Ishikawa (cell line): ENCODE measurements around the gene REN.

Experiments
- CEBPB ChIP-seq: IDR thresholded peaks from 2 replicates; pipeline ENCODE4 v1.6.1; 2012
- CREB1 ChIP-seq: IDR thresholded peaks from 2 replicates; pipeline ENCODE4 v1.6.1; 2012; ENCODE audit warnings: low read depth
- EGR1 ChIP-seq: IDR thresholded peaks from 2 replicates; pipeline ENCODE4 v1.6.1; 2012
- EP300 ChIP-seq: IDR thresholded peaks from 2 replicates; pipeline ENCODE4 v1.6.1; 2012; ENCODE audit warnings: borderline replicate concordance
- FOXM1 ChIP-seq: IDR thresholded peaks from 2 replicates; pipeline ENCODE4 v1.6.1; 2012; ENCODE audit warnings: low read depth, borderline replicate concordance
- NFIC ChIP-seq: IDR thresholded peaks from 2 replicates; pipeline ENCODE4 v1.6.1; 2012
- RAD21 ChIP-seq: IDR thresholded peaks from 2 replicates; pipeline ENCODE4 v1.6.1; 2012; ENCODE audit warnings: low read depth
- TAF1 ChIP-seq: IDR thresholded peaks from 2 replicates; pipeline ENCODE4 v1.6.1; 2012; ENCODE audit warnings: low read depth, mild to moderate bottlenecking
- TCF12 ChIP-seq: IDR thresholded peaks from 2 replicates; pipeline ENCODE4 v1.6.1; 2012; ENCODE audit warnings: low read depth
- TEAD4 ChIP-seq: IDR thresholded peaks from 2 replicates; pipeline ENCODE4 v1.6.1; 2012
- YY1 ChIP-seq: IDR thresholded peaks from 2 replicates; pipeline ENCODE4 v1.6.1; 2012; ENCODE audit warnings: low read depth
- ZBTB7A ChIP-seq: IDR thresholded peaks from 2 replicates; pipeline ENCODE4 v1.6.1; 2012; ENCODE audit warnings: low read depth
- TF ChIP-seq, protein P1 (sequence below): IDR thresholded peaks from 2 replicates; pipeline ENCODE4 v1.6.1; 2012
- TF ChIP-seq, protein P2 (sequence below): IDR thresholded peaks from 2 replicates; pipeline ENCODE4 v1.6.1; 2012; ENCODE audit warnings: low read depth, mild to moderate bottlenecking
- TF ChIP-seq, protein P3 (sequence below): IDR thresholded peaks from 2 replicates; pipeline ENCODE4 v1.6.1; 2012

The REN gene

DNA sequence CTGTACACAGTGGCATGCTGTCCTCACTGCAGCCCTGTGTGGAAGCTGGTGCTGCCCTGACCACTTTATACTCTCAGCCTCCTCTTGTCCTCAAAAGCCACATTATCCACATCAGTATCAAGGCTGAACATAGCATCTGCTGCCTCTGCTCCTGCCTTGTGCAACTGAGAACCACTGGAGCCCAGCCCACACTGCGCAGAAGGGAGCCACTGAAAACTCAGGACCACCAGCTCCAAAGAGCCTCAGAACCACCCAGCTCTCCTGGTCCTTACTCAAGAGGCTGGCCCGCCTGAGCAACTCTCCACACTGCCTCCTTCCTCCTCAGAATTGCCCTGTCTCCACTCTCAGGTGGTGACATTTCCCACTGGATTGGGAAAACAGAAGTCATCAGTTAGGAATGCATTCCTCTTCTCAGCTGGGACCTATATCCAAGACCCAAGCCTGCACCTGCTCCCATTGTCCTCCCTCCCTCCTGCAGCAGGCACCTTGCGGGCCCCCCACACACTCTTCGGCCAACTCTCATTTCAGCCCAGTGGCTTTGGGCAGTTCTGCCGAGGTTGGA is 37.1 kb upstream of the REN start:
- TF ChIP-seq TEAD4 (no peak), FOXM1 (no peak), EP300 (no peak), CEBPB (no peak)

DNA sequence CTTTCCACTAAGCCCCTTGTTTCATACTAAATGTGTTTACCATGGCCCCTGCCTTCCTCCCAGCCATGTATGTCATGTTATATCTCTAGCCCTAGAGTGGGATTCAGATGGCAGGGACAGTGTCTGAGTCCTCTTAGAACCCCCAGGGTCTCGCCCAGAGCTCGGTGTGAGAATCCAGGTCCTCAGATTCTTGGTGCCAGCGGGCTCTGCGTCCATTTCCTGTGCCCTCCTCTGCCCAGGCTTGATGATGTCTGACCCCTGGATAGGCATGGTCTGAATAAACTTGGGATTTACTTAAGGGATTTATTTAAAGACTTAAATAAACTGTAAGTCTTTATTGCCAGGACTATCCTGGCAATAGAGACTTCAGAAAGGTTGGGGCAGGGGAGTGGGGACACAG is 36.3 kb upstream of the REN start:
- TF ChIP-seq YY1 (no peak), TAF1 (no peak), NFIC (no peak)
- TF ChIP-seq, protein P1, sequence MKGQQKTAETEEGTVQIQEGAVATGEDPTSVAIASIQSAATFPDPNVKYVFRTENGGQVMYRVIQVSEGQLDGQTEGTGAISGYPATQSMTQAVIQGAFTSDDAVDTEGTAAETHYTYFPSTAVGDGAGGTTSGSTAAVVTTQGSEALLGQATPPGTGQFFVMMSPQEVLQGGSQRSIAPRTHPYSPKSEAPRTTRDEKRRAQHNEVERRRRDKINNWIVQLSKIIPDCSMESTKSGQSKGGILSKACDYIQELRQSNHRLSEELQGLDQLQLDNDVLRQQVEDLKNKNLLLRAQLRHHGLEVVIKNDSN = no peak

DNA sequence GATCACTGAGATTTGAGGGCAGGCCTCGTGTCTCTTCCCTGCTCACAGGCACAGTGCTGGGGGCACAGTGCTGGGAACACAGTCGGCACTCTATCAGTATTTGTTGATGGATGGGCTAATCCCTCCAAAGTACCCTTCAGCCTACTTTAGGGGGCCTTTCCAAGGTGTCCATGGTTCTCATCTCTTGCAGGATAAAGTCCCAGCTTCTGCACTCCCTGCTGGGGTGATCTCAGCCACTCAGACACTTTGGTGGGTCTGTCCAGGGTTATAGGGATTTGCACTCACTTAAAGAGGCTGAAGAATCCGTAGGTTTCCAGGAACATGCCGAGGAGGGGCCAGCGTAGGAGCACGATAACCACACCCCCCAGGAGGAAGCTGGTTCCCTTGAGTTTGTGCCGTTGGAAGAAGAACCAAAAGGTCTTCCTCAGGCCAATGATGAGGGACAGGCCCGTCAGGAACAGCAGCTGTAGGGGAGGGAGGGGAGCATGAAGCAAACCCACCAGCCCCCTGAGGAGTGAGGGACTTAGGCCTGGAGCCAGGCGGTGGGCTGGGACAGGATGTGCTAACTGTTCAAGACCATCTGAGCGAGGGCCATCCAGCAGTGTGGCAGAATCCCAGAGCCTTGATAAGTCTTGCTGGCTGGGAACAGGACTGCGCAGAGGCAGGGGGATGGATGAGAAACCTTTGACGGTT is 35.4 kb upstream of the REN start:
- TF ChIP-seq YY1 (no peak), EP300 (no peak), ZBTB7A (no peak)
- TF ChIP-seq, protein P2, sequence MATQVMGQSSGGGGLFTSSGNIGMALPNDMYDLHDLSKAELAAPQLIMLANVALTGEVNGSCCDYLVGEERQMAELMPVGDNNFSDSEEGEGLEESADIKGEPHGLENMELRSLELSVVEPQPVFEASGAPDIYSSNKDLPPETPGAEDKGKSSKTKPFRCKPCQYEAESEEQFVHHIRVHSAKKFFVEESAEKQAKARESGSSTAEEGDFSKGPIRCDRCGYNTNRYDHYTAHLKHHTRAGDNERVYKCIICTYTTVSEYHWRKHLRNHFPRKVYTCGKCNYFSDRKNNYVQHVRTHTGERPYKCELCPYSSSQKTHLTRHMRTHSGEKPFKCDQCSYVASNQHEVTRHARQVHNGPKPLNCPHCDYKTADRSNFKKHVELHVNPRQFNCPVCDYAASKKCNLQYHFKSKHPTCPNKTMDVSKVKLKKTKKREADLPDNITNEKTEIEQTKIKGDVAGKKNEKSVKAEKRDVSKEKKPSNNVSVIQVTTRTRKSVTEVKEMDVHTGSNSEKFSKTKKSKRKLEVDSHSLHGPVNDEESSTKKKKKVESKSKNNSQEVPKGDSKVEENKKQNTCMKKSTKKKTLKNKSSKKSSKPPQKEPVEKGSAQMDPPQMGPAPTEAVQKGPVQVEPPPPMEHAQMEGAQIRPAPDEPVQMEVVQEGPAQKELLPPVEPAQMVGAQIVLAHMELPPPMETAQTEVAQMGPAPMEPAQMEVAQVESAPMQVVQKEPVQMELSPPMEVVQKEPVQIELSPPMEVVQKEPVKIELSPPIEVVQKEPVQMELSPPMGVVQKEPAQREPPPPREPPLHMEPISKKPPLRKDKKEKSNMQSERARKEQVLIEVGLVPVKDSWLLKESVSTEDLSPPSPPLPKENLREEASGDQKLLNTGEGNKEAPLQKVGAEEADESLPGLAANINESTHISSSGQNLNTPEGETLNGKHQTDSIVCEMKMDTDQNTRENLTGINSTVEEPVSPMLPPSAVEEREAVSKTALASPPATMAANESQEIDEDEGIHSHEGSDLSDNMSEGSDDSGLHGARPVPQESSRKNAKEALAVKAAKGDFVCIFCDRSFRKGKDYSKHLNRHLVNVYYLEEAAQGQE = no peak

DNA sequence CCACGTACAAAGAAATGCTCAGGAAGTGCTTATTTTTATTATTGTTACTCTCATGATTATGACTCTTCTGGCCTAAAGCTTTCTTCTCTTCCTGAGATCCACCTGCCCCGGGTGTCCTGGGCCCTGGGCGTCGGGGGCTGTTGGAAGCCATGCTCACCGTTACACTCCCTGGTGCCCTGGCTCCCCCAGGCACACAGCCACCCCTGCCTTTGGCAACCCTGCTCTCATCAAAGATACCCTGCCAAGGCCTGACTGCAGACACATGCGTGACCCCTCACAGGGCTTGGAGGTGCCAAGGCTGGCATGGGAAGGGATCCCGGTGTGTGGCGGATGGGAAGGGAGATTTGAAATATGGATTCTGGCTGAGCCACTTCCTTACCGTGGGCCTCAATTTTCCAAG is 33.4 kb upstream of the REN start:
- TF ChIP-seq ZBTB7A (no peak), CREB1 (no peak), RAD21 (no peak), FOXM1 (no peak), TAF1 (no peak), TCF12 (no peak), YY1 (no peak), EP300 (no peak), EGR1 (no peak), TEAD4 (no peak), CEBPB (no peak), NFIC (no peak)
- TF ChIP-seq, protein P1 = no peak
- TF ChIP-seq, protein P3, sequence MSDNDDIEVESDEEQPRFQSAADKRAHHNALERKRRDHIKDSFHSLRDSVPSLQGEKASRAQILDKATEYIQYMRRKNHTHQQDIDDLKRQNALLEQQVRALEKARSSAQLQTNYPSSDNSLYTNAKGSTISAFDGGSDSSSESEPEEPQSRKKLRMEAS = no peak
- TF ChIP-seq, protein P2 = no peak

DNA sequence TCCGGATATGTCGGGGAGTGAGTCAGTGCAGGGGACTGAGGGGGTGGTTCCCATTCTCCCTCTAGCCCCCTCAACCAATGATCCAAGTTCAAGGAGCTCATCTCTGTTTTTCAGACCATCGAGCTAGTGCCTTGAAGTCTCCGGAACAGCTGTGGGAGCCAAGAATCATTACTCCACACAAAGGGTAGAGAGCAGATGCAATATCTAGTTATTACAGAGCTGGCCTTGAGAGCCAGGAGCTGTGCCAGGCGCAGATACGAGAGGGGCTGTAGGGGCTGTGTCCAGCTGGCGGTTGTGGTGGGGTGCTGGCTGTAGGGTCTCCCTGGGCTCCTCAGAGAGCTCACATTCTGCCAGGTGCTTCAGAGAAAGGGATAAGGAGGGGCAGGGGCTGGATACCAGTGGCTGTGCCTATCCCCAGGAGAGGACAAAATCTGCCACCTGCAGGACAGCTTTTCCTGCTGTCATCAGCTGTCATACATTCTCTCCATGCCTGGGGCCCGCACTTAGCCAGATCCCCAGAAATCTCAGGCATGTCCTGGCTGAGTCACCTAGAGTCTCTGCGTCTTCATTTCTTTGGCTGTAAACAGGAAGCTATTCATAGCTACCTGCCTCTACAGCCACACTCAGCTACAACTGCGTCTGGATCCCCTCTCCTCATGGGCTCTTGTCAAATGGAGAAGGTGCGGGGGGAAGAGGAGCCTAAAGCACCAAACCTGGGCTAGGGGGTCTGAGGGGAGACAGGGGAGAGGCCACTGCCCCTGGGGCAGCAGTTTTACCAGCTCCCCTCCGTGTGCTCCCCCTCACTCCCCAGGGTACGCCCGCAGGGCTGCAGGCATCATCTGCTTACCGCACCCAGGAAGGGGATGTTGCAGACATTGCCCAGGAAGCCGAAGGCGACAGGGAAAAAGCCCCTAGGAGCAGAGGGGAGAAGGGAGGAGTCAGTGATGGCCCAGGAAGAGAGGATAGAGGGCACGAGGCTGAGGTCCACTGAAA is 32.5 kb upstream of the REN start:
- no peak for TF ChIP-seq ZBTB7A
- TF ChIP-seq, protein P3 = no peak
- TF ChIP-seq RAD21 = peak; percentile 40; the same call in 1 of the 2 replicates
- TF ChIP-seq, protein P1 = no peak
- TF ChIP-seq NFIC = no peak
- no peak for TF ChIP-seq YY1
- peak; percentile 73 for TF ChIP-seq TEAD4
- TF ChIP-seq, protein P2 = no peak
- TF ChIP-seq CREB1 = no peak
- TF ChIP-seq EP300 = no peak
